ENCODE results near the gene CMTM4.
"Not testable (repeated sequence)": the region's sequence is repeated elsewhere in the genome, so short reads cannot be mapped to it uniquely, and the experiment has no call there.

GRCh38 chr16:66685501-66686115 is 10.9 kb downstream of the CMTM4 start:
- TF ChIP-seq EZH2 (IDR thresholded peaks at IDR 0.05); POLR2AphosphoS5 (IDR thresholded peaks at IDR 0.05; ENCODE audit: borderline replicate concordance, low read depth, low read length): not testable (repeated sequence)

Data from SK-N-MC (cell line).